ENCODE data around the gene PAQR6.

Gene PAQR6

DNA sequence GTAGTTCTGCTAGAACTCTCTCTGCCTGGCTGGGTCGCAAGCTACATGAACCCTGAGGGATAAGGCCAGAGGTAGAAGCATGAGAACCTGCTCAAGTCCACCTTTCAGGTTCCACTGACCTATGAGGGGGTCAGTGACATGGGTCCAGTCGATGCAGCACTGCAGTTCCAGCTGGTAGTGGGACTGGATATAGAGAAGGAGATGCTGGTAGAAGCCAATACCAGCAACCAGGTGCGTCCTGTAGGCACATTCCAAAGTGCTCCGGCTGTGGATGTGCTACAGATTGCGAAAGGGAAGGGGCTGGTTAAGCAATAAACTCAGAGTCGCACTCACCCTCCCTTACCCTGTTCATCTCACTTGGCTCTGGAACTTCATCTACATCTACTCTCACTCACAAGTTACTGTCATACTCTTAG is 29.1 kb upstream of the PAQR6 start:
- H3K36me3 ChIP-seq = peaks cover 52% of the 10 kb centered on the region

DNA sequence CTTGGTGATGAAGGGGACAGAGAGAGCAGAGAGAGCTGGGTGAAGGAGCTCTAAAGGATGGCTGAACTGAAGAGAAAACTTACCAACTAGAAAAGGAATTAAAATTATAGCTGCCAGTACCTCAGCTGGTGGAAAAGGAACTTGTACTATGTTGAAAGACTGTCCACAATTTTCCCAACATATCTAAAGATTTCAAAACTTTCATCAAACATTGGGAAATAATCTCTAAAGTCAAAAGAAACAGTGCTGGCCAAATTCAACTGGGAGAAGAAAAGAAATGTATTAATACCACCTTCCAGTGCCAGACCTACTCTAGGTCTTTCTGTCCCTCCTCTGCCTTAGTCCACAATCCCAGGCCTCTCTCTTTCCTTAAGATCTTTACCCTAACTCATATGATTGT is 28.7 kb upstream of the PAQR6 start:
- peaks cover 56% of the 10 kb centered on the region for H3K36me3 ChIP-seq
- no peaks in the 10 kb centered on the region for H3K27me3 ChIP-seq

More for the DNA sequence above, 29.1 kb upstream of the PAQR6 start:
- TF ChIP-seq, protein P1, sequence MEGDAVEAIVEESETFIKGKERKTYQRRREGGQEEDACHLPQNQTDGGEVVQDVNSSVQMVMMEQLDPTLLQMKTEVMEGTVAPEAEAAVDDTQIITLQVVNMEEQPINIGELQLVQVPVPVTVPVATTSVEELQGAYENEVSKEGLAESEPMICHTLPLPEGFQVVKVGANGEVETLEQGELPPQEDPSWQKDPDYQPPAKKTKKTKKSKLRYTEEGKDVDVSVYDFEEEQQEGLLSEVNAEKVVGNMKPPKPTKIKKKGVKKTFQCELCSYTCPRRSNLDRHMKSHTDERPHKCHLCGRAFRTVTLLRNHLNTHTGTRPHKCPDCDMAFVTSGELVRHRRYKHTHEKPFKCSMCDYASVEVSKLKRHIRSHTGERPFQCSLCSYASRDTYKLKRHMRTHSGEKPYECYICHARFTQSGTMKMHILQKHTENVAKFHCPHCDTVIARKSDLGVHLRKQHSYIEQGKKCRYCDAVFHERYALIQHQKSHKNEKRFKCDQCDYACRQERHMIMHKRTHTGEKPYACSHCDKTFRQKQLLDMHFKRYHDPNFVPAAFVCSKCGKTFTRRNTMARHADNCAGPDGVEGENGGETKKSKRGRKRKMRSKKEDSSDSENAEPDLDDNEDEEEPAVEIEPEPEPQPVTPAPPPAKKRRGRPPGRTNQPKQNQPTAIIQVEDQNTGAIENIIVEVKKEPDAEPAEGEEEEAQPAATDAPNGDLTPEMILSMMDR (IDR thresholded peaks at IDR 0.05) = no peak
- Histone ChIP-seq H3K4me3 (ENCODE audit: low read depth in 1 of 2, low read length in 1 of 2) (peak overlapping the region; percentile 25 to 50), H3K27ac (peak overlapping the region; percentile 94), H3K27me3 (no peaks in the 10 kb centered on the region), H3K4me1 (ENCODE audit: control insufficient read depth in 1 of 2, insufficient read depth in 1 of 2, low read depth in 1 of 2, low read length in 1 of 2) (peaks cover 67 to 68% of the 10 kb centered on the region in 2 experiments), H3K9me3 (no peaks in the 10 kb centered on the region)

DNA sequence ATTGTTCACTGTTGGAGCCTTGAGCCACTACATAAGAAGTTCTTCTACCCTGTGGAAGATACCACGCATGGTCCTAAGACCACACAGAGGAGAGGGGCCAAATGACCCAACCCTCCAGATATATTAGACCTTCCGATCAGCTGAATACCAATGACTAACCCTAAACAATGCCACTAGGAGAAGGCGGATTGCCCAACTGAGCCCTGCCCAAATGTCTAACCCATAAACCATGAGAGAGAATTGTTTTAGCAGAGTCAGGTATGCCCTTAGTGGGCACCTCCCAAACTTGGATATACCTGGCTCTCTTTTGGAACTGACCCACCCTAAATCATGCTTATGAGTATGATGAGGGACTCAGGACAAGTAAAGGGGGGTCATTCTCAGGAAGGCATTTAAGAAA is 22.5 kb upstream of the PAQR6 start:
- TF ChIP-seq, protein P1 (IDR thresholded peaks at IDR 0.05) = no peak
- H3K4me1 ChIP-seq (ENCODE audit: control insufficient read depth in 1 of 2, insufficient read depth in 1 of 2, low read depth in 1 of 2, low read length in 1 of 2) = peaks cover 1 to 2% of the 10 kb centered on the region in 2 experiments
- H3K27ac ChIP-seq = no peak overlapping the region
- peaks cover 97% of the 10 kb centered on the region for H3K36me3 ChIP-seq
- H3K9me3 ChIP-seq = no peaks in the 10 kb centered on the region
- no peaks in the 10 kb centered on the region for H3K27me3 ChIP-seq
- no peak overlapping the region for H3K4me3 ChIP-seq (ENCODE audit: low read depth in 1 of 2, low read length in 1 of 2)

More for the DNA sequence above, 28.7 kb upstream of the PAQR6 start:
- TF ChIP-seq, protein P1 (IDR thresholded peaks at IDR 0.05) = no peak
- Histone ChIP-seq H3K4me1 (ENCODE audit: control insufficient read depth in 1 of 2, insufficient read depth in 1 of 2, low read depth in 1 of 2, low read length in 1 of 2) (peaks cover 63 to 64% of the 10 kb centered on the region in 2 experiments), H3K9me3 (no peaks in the 10 kb centered on the region), H3K27ac (peak overlapping the region; percentile 94), H3K4me3 (ENCODE audit: low read depth in 1 of 2, low read length in 1 of 2) (peak overlapping the region; percentile 25 to 50)

DNA sequence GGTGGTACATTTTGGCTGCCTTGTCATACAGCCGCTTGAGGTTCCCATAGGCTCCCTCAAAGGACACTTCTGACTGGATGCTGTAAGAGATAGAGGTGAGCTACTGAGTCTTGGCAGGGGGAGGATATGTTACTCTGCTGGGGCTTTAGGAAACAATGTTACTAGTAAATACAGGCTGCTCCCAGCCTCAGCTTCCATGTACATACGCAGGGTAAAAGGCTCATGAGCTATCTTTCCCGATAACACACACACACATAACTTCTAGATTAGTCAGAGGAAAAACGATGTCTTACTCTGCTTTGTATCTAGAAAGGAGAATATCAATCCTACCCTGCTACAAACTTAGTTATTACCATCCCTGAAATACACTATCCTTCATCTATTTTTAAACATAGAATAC is 20.5 kb upstream of the PAQR6 start:
- H3K36me3 ChIP-seq = peaks cover 97% of the 10 kb centered on the region

DNA sequence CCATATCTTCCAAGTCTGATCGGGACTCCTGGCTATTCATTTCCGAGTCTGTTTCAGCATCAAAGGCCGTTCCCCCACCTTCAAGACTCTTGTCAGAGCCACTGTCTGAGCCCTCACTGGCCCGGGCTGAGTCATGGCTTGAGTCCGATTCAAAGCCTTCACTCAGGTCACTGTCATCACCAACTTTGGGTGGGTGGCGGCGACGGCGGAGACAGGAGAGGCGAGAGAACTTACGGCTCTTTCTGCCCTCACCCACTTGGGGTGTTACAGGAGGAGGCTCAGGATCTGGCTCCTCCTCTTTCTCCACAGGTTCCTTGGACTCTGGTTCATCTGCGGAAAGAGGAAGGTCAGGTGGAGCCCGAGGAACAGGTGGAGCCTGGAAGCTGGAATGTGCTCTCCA is 18.2 kb upstream of the PAQR6 start:
- Histone ChIP-seq H3K27ac (no peak overlapping the region), H3K4me1 (ENCODE audit: control insufficient read depth in 1 of 2, insufficient read depth in 1 of 2, low read depth in 1 of 2, low read length in 1 of 2) (no peaks in the 10 kb centered on the region), H3K9me3 (no peaks in the 10 kb centered on the region), H3K4me3 (ENCODE audit: low read depth in 1 of 2, low read length in 1 of 2) (no peak overlapping the region), H3K27me3 (no peaks in the 10 kb centered on the region), H3K36me3 (peaks cover 99% of the 10 kb centered on the region)
- TF ChIP-seq, protein P1 (IDR thresholded peaks at IDR 0.05) = no peak

More for the DNA sequence above, 20.5 kb upstream of the PAQR6 start:
- TF ChIP-seq, protein P1 (IDR thresholded peaks at IDR 0.05) = no peak
- Histone ChIP-seq H3K9me3 (no peaks in the 10 kb centered on the region), H3K27ac (no peak overlapping the region), H3K4me3 (ENCODE audit: low read depth in 1 of 2, low read length in 1 of 2) (no peak overlapping the region), H3K27me3 (no peaks in the 10 kb centered on the region), H3K4me1 (ENCODE audit: control insufficient read depth in 1 of 2, insufficient read depth in 1 of 2, low read depth in 1 of 2, low read length in 1 of 2) (no peaks in the 10 kb centered on the region)

DNA sequence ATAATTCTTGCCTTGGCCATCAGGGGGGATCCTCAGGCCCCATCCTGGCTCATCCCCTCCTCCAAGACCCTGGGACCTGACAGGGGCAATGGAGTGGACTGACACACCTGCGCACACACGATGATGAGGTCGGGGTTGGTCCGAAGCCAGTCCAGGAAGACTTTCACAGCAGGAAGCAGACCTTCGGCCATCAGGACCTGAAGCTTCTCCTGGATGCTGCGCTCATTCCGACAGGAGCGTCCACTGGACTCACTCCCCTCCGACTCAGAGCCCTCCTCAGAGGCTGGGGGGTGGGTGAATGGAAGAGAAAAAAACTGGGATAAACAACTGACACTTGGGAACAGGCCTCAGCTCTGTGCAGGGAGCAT is 15.4 kb upstream of the PAQR6 start:
- H3K36me3 ChIP-seq = peaks cover 99% of the 10 kb centered on the region
- H3K4me1 ChIP-seq (ENCODE audit: control insufficient read depth in 1 of 2, insufficient read depth in 1 of 2, low read depth in 1 of 2, low read length in 1 of 2) = no peaks in the 10 kb centered on the region
- H3K27ac ChIP-seq = no peak overlapping the region
- H3K4me3 ChIP-seq (ENCODE audit: low read depth in 1 of 2, low read length in 1 of 2) = no peak overlapping the region
- TF ChIP-seq, protein P1 (IDR thresholded peaks at IDR 0.05) = no peak
- H3K9me3 ChIP-seq = no peaks in the 10 kb centered on the region
- H3K27me3 ChIP-seq = no peaks in the 10 kb centered on the region
